GM12878 (cell line): ENCODE measurements around the gene PRSS12. TPM values are rescaled to one million over a fixed set of nuclear protein-coding genes. Genes with fewer than 3 reads are reported as not detected.

Experiments
- ATAC-seq: fragments of 200-7000 bp; cut with Tn5 transposase; 3 replicates; pipeline ENCODE4 v1.9.1; 2020; ENCODE audit warnings: mild to moderate bottlenecking, moderate library complexity
- BruUV-seq: library from RNA; stranded (reverse); fragments of 400-500 nt; replicated peaks from 2 replicates; lab custom pipeline; 2021; lab: Mats Ljungman, UMichigan
- CTCF ChIA-PET: fragments of 300-600 bp; sonication (Branson Sonifier 250); formaldehyde crosslinking; extraction: SDS; loops from one replicate; lab custom pipeline; 2021; ENCODE audit warnings: inconsistent platforms; lab: Yijun Ruan, JAX
- POLR2A ChIA-PET: fragments of 350-600 bp; formaldehyde crosslinking; extraction: SDS; loops from one replicate; lab custom pipeline; 2021; ENCODE audit warnings: inconsistent platforms; lab: Charles Lee
- RAD21 ChIA-PET: fragments of 300-600 bp; sonication (Branson Sonifier 250); formaldehyde crosslinking; loops from one replicate; lab custom pipeline; 2023; ENCODE audit warnings: antibody characterized with exemption; ENCODE audit not compliant: unreplicated experiment; lab: Charles Lee
- SMC1A ChIA-PET: fragments of 300-600 bp; sonication (Branson Sonifier 250); formaldehyde crosslinking; loops from one replicate; lab custom pipeline; 2023; ENCODE audit not compliant: unreplicated experiment, uncharacterized antibody; lab: Charles Lee
- DNase-seq: peaks from one replicate; pipeline ENCODE4 v3.0.0-alpha.2; 2011; ENCODE audit warnings: low read depth, low spot score
- FAIRE-seq: peaks from 3 replicates; lab custom pipeline; 2011; peaks lifted over from hg19 to GRCh38; lab: Jason Lieb, UNC
- H2AFZ ChIP-seq: 2 replicates; pipeline ENCODE4 v1.6.0; 2011; ENCODE audit warnings: low read depth, low read length, control low read depth; ENCODE audit not compliant: control insufficient read depth
- H3K27ac ChIP-seq: 2 replicates; pipeline ENCODE4 v1.5.1; 2011; ENCODE audit warnings: control low read depth; ENCODE audit not compliant: control insufficient read depth, insufficient read depth
- H3K27me3 ChIP-seq, 2 experiments: replicated peaks in 1 of 2; 2 replicates each; pipeline versions ENCODE4 v1.6.0 to v1.6.1; 2011; ENCODE audit warnings: low read length in 1 of 2; ENCODE audit not compliant: control insufficient read depth in 2 of 2, insufficient read depth in 2 of 2
- H3K36me3 ChIP-seq, 2 experiments: 2 replicates each; pipeline ENCODE4 v1.5.1; 2011; ENCODE audit warnings: low read length in 1 of 2; ENCODE audit not compliant: control insufficient read depth in 2 of 2, insufficient read depth in 2 of 2
- H3K4me1 ChIP-seq: 2 replicates; pipeline ENCODE4 v1.6.1; 2011; ENCODE audit warnings: mild to moderate bottlenecking, low read length, moderate library complexity, mixed read lengths; ENCODE audit not compliant: control insufficient read depth, insufficient read depth
- H3K4me2 ChIP-seq: 2 replicates; pipeline ENCODE4 v1.6.0; 2011; ENCODE audit warnings: control low read depth; ENCODE audit not compliant: control insufficient read depth, insufficient read depth
- H3K4me3 ChIP-seq: fragments of 200-600 bp; sonication (generic); 2 replicates; pipeline ENCODE4 v1.5.1; 2016
- H3K79me2 ChIP-seq: 2 replicates; pipeline ENCODE4 v1.6.0; 2011; ENCODE audit warnings: low read length; ENCODE audit not compliant: control insufficient read depth, insufficient read depth
- H3K9ac ChIP-seq: 2 replicates; pipeline ENCODE4 v1.8.0; 2011; ENCODE audit warnings: low read length, control low read depth, mixed read lengths; ENCODE audit not compliant: control insufficient read depth, insufficient read depth
- H3K9me3 ChIP-seq: replicated peaks from 3 replicates; pipeline ENCODE4 v1.5.1; 2011; ENCODE audit warnings: mild to moderate bottlenecking, low read length; ENCODE audit not compliant: control insufficient read depth, insufficient read depth
- H4K20me1 ChIP-seq: 2 replicates; pipeline ENCODE4 v1.6.0; 2011; ENCODE audit not compliant: control insufficient read depth, insufficient read depth
- ASH2L ChIP-seq: fragments of 300-600, 200-600 bp; sonication (generic); IDR thresholded peaks from 2 replicates; pipeline ENCODE4 v1.6.1; 2017; ENCODE audit warnings: low read depth, mild to moderate bottlenecking, borderline replicate concordance
- ATF2 ChIP-seq: IDR thresholded peaks from 2 replicates; pipeline ENCODE4 v1.6.1; 2012; ENCODE audit warnings: low read length, inconsistent platforms
- BCL3 ChIP-seq: IDR thresholded peaks from 2 replicates; pipeline ENCODE4 v1.6.1; 2011; ENCODE audit warnings: borderline replicate concordance, low read depth, mild to moderate bottlenecking, moderate library complexity, low read length; ENCODE audit not compliant: insufficient read depth, poor library complexity, severe bottlenecking
- HDGF ChIP-seq: fragments of 450-650 bp; IDR thresholded peaks from 2 replicates; pipeline ENCODE4 v1.6.1; 2016; ENCODE audit warnings: antibody characterized with exemption
- KAT2A ChIP-seq: conservative IDR thresholded peaks from 2 replicates; pipeline ENCODE4 v1.6.1; 2011; ENCODE audit warnings: low read depth, low read length; ENCODE audit not compliant: control insufficient read depth
- PAX5 ChIP-seq: IDR thresholded peaks from 2 replicates; pipeline ENCODE4 v1.6.1; 2011; ENCODE audit warnings: low read depth, low read length, borderline replicate concordance
- RAD51 ChIP-seq: fragments of 450-650 bp; IDR thresholded peaks from 2 replicates; pipeline ENCODE4 v1.6.1; 2016; ENCODE audit warnings: moderate library complexity, mild to moderate bottlenecking, inconsistent platforms
- ZNF384 ChIP-seq: IDR thresholded peaks from 2 replicates; pipeline ENCODE4 v1.6.1; 2012; ENCODE audit warnings: low read depth, mild to moderate bottlenecking, low read length, improper control_type of control experiment, borderline replicate concordance
- WGBS: methylation state at CpG from one replicate; pipeline ENCODE4 v1.1.6; 2016; ENCODE audit warnings: low lambda C conversion rate; ENCODE audit not compliant: insufficient replicate concordance, insufficient coverage; ENCODE audit errors: missing lambda C conversion rate; 5-methylcytosine and 5-hydroxymethylcytosine counted together
- in situ Hi-C: fragments of 300-500 bp; cut with MboI; formaldehyde crosslinking; loops from 9 replicates; pipeline ENCODE4 v1.14.3; 2018; ENCODE audit warnings: mixed read lengths
- intact Hi-C: fragments of 100-400 bp; cut with micrococcal nuclease; formaldehyde crosslinking; loops from one replicate; pipeline ENCODE4 v1.14.2; 2022; ENCODE audit not compliant: unreplicated experiment
- polyA plus RNA-seq, 11 experiments: library from polyadenylated mRNA; depleted of rRNA in 4 of 11; unstranded in 6 of 11; stranded (reverse) in 5 of 11; fragments of >200 nt; fragmentation: Nextera tagmentation in 4 of 11; fragmentation: Illumina TruSeq in 1 of 11; extraction: Ambion mirVana in 4 of 11; extraction: Trizol in 1 of 11; gene quantifications; 1 replicate in 1 of 11; 2 replicates in 10 of 11; pipeline versions ENCODE4 v1.2.1 to v1.2.3, GENCODE V29; 2011 to 2016; ENCODE audit warnings: inconsistent platforms in 2 of 11, missing spikeins in 2 of 11, low read depth in 1 of 11
- total RNA-seq, 4 experiments: library from RNA; depleted of rRNA in 3 of 4; stranded (reverse); fragments of >200 nt in 3 of 4; fragmentation: Illumina TruSeq in 1 of 4; extraction: Trizol in 1 of 4; gene quantifications; 2 replicates each; pipeline versions ENCODE4 v1.2.1 to v1.2.3, GENCODE V29; 2013 to 2021

Gene PRSS12
- total and polyA plus RNA-seq, 10 of the 15 experiments (the other 5 are each of a cell fraction or from before 2014, with no cell fraction given): 0.04 to 0.34 (median 0.11) TPM; not detected in 2

- H3K79me2 ChIP-seq: no peaks in the 10 kb centered on the region
- no peak overlapping the region for H3K9ac ChIP-seq
- ATAC-seq: peak; percentile 52
- intact Hi-C loops: no loop called here
- H3K4me1 ChIP-seq: peaks cover 5% of the 10 kb centered on the region
- RAD21 ChIA-PET: interaction anchor here (1.0 kb wide), 1 partner anchor 16 kb away, joined by 4 read pairs; no protein-coding TSS in a partner anchor
- no peak for TF ChIP-seq PAX5
- no peak for TF ChIP-seq RAD51
- no peak for TF ChIP-seq KAT2A
- no peak for TF ChIP-seq ATF2
- TF ChIP-seq ASH2L: no peak
- TF ChIP-seq BCL3: no peak
- TF ChIP-seq ZNF384: no peak
- TF ChIP-seq HDGF: no peak
- TF ChIP-seq, all 136 proteins: peak for 0
- Histone ChIP-seq H3K27me3 (no peaks in the 10 kb centered on the region), H3K9me3 (no peaks in the 10 kb centered on the region; the same call in 2 of the 3 replicates), H4K20me1 (no peaks in the 10 kb centered on the region), H3K4me2 (no peak overlapping the region), H3K36me3 (no peaks in the 10 kb centered on the region), H2AFZ (no peak overlapping the region; the same call in 1 of the 2 replicates), H3K27ac (no peak overlapping the region), H3K4me3 (no peak overlapping the region)
- BruUV-seq: no TSS peak
- CTCF ChIA-PET: no interaction called here
- in situ Hi-C loops: no loop called here
- POLR2A ChIA-PET: no interaction called here
- 40% methylated on average over 5 of the region's 5 CpGs for WGBS
- SMC1A ChIA-PET: interaction anchor here (0.9 to 3.1 kb wide), 3 partner anchors 17 to 39 kb away, joined by 3 to 17 read pairs (median 3); no protein-coding TSS in a partner anchor
- FAIRE-seq (no peak), DNase-seq (no peak)
Measured at GRCh38 chr4:118396881-118397622, 44.2 kb upstream of the PRSS12 start.
